AG04450 (cell line): Measurements from ENCODE around the gene MUC12. TPM values are rescaled to one million over a fixed set of nuclear protein-coding genes. Genes with fewer than 3 reads are reported as not detected.
"Not testable (repeated sequence)": the region's sequence is repeated elsewhere in the genome, so short reads cannot be mapped to it uniquely, and the experiment has no call there.

ENCODE experiments used
- CTCF ChIA-PET: fragments of 300-600, 350-600 bp; formaldehyde crosslinking; extraction: SDS; loops from one replicate; lab custom pipeline; 2022; ENCODE audit warnings: antibody characterized with exemption, inconsistent platforms; lab: Charles Lee
- POLR2A ChIA-PET: fragments of 350-600 bp; formaldehyde crosslinking; extraction: SDS; loops from one replicate; lab custom pipeline; 2021; ENCODE audit warnings: antibody characterized with exemption, inconsistent platforms; lab: Yijun Ruan, JAX
- DNase-seq: peaks from one replicate; pipeline ENCODE4 v3.0.0-alpha.2; 2011; ENCODE audit warnings: low read depth, low spot score
- H3K27ac ChIP-seq: one replicate; pipeline ENCODE4 v1.5.1; 2012; ENCODE audit warnings: low read depth, low read length, control low read depth
- H3K27me3 ChIP-seq: one replicate; pipeline ENCODE4 v1.6.0; 2012; ENCODE audit warnings: low read length; ENCODE audit not compliant: control insufficient read depth, insufficient read depth
- H3K4me3 ChIP-seq: 2 replicates; pipeline ENCODE4 v1.5.1; 2011; ENCODE audit warnings: mild to moderate bottlenecking, low read depth, low read length, control low read depth
- H3K9me3 ChIP-seq: 2 replicates; pipeline ENCODE4 v1.5.1; 2012; ENCODE audit warnings: low read length; ENCODE audit not compliant: control insufficient read depth, insufficient read depth
- CTCF ChIP-seq: IDR thresholded peaks from 2 replicates; pipeline ENCODE4 v1.5.1; 2011; ENCODE audit warnings: low read depth, low read length, control low read depth, inconsistent platforms
- polyA minus RNA-seq: library from RNA; depleted of rRNA, polyadenylated mRNA; stranded (reverse); fragments of >200 nt; gene quantifications from 2 replicates; pipeline ENCODE4 v1.2.3, GENCODE V29; 2011; rRNA and poly(A)+ RNA removed
- polyA plus RNA-seq: library from polyadenylated mRNA; depleted of rRNA; stranded (reverse); fragments of >200 nt; gene quantifications from 2 replicates; pipeline ENCODE4 v1.2.3, GENCODE V29; 2011; rRNA removed

The MUC12 gene, protein sequence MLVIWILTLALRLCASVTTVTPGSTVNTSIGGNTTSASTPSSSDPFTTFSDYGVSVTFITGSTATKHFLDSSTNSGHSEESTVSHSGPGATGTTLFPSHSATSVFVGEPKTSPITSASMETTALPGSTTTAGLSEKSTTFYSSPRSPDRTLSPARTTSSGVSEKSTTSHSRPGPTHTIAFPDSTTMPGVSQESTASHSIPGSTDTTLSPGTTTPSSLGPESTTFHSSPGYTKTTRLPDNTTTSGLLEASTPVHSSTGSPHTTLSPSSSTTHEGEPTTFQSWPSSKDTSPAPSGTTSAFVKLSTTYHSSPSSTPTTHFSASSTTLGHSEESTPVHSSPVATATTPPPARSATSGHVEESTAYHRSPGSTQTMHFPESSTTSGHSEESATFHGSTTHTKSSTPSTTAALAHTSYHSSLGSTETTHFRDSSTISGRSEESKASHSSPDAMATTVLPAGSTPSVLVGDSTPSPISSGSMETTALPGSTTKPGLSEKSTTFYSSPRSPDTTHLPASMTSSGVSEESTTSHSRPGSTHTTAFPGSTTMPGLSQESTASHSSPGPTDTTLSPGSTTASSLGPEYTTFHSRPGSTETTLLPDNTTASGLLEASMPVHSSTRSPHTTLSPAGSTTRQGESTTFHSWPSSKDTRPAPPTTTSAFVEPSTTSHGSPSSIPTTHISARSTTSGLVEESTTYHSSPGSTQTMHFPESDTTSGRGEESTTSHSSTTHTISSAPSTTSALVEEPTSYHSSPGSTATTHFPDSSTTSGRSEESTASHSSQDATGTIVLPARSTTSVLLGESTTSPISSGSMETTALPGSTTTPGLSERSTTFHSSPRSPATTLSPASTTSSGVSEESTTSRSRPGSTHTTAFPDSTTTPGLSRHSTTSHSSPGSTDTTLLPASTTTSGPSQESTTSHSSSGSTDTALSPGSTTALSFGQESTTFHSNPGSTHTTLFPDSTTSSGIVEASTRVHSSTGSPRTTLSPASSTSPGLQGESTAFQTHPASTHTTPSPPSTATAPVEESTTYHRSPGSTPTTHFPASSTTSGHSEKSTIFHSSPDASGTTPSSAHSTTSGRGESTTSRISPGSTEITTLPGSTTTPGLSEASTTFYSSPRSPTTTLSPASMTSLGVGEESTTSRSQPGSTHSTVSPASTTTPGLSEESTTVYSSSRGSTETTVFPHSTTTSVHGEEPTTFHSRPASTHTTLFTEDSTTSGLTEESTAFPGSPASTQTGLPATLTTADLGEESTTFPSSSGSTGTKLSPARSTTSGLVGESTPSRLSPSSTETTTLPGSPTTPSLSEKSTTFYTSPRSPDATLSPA (N-terminal part only)
- polyA plus RNA-seq = 1.8 and 2.8 TPM in 2 replicates
- polyA minus RNA-seq = 0.51 and 0.70 TPM in 2 replicates

GRCh38 chr7:100969066-100969615 is at the start of gene MUC12:
TSS of gene MUC12 (plus strand) at chr7:100969565. CDS start at chr7:100969623, 58 bp downstream.
- no peak within 1 kb of the TSS for H3K27ac ChIP-seq
- POLR2A ChIA-PET = no interaction called here
- peaks cover 47% of the 10 kb centered on the region for H3K27me3 ChIP-seq
- peaks cover 15% of the 10 kb centered on the region for H3K9me3 ChIP-seq
- no peak for TF ChIP-seq CTCF
- H3K4me3 ChIP-seq = no peak within 1 kb of the TSS
- DNase-seq = no peak
- CTCF ChIA-PET = interaction anchor here (0.6 kb wide), 1 partner anchor 89 kb away, joined by 3 read pairs; no protein-coding TSS in a partner anchor

DNA sequence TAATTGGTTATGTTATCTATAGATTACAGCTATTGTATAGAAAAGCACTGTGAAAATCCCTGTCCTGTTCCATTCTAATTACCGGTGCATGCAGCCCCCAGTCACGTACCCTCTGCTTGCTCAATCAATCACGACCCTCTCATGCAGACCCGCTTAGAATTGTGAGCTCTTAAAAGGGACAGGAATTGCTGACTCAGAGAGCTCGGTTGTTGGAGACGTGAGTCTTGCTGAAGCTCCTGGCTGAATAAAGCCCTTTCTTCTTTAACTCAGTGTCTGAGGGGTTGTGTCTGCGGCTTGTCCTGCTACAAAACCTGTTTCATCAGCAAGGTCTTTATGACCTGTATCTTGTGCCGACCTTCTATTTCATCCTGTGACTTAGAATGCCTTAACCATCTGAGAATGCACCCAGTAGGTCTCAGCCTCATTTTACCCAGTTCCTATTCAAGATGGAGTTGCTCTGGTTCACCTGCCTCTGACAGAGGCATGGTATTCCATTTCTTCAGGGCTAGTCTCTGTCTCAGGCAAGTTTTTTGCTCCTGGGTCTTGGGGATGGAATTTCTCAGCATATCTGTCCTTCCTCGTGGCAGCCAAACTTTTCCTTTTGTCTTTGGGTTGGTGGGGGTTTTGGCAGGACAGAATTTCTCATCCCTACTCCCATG is 49.5 kb upstream of the MUC12 start:
- CTCF ChIA-PET, H3K27ac ChIP-seq, H3K9me3 ChIP-seq, POLR2A ChIA-PET, H3K4me3 ChIP-seq, DNase-seq: not testable (repeated sequence)
- peaks cover 12% of the 10 kb centered on the region for H3K27me3 ChIP-seq

- no peak overlapping the region for H3K27ac ChIP-seq
- TF ChIP-seq CTCF = no peak
- CTCF ChIA-PET = no interaction called here
- POLR2A ChIA-PET = no interaction called here
- no peak overlapping the region for H3K4me3 ChIP-seq
- H3K27me3 ChIP-seq = peaks cover 12% of the 10 kb centered on the region
- no peak for DNase-seq
- no peaks in the 10 kb centered on the region for H3K9me3 ChIP-seq
Observed at GRCh38 chr7:100921039-100921438, 48.3 kb upstream of the MUC12 start.

- H3K9me3 ChIP-seq, DNase-seq, H3K4me3 ChIP-seq, H3K27ac ChIP-seq, CTCF ChIA-PET, POLR2A ChIA-PET: not testable (repeated sequence)
- H3K27me3 ChIP-seq = peaks cover 16% of the 10 kb centered on the region
Observed at GRCh38 chr7:100923616-100924015, 45.7 kb upstream of the MUC12 start.

DNA sequence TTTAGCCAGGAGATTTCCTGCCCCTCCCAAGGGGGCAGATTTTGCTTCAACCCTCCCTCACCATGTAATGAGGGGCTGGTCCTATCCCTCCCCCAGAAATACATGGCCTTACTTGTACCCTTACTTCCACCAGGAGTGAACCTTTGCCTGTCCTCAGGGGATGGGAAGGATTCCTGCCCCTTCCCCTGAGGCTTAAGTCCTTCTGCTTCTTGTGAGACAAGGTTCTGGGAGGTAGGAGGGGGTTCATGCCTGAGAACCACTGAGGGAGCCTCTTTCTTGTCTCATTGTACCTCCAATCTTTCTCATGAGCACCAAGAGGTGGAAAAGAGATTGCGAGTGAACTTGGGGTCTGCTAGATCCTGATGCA is 39.6 kb upstream of the MUC12 start:
- Histone ChIP-seq H3K27ac (no peak overlapping the region), H3K4me3 (no peak overlapping the region), H3K9me3 (no peaks in the 10 kb centered on the region; the same call in 1 of the 2 replicates), H3K27me3 (peaks cover 8% of the 10 kb centered on the region)
- POLR2A ChIA-PET = no interaction called here
- CTCF ChIA-PET = no interaction called here
- TF ChIP-seq CTCF = no peak
- DNase-seq = no peak
